IMR-90 (cell line): ENCODE measurements around the gene COL20A1. TPM values are rescaled to one million over a fixed set of nuclear protein-coding genes. Genes with fewer than 3 reads are reported as not detected.

Experiments used
- ATAC-seq: fragments of 200-7000 bp; cut with Tn5 transposase; 2 replicates; pipeline ENCODE4 v1.9.1; 2020; ENCODE audit warnings: low read depth, mild to moderate bottlenecking, moderate library complexity
- BruUV-seq: library from RNA; stranded (reverse); fragments of 400-500 nt; replicated peaks from 2 replicates; lab custom pipeline; 2021; lab: Mats Ljungman, UMichigan
- CTCF ChIA-PET: fragments of 300-600 bp; formaldehyde crosslinking; extraction: SDS; loops from one replicate; lab custom pipeline; 2021; ENCODE audit warnings: antibody characterized with exemption; lab: Yijun Ruan, JAX
- POLR2A ChIA-PET: fragments of 300-600 bp; sonication (Branson Sonifier 250); formaldehyde crosslinking; loops from one replicate; lab custom pipeline; 2022; ENCODE audit warnings: antibody characterized with exemption; ENCODE audit not compliant: unreplicated experiment; lab: Charles Lee
- DNase-seq: peaks from one replicate; pipeline ENCODE4 v3.0.0; 2013
- H2AFZ ChIP-seq: replicated peaks from 2 replicates; pipeline ENCODE3; 2013; ENCODE audit warnings: low read length, mild to moderate bottlenecking; ENCODE audit not compliant: poor library complexity
- H2AK5ac ChIP-seq: 2 replicates; pipeline ENCODE4 v1.6.1; 2013; ENCODE audit warnings: low read depth, low read length, inconsistent platforms
- H2AK9ac ChIP-seq: replicated peaks from 2 replicates; pipeline ENCODE3; 2013; ENCODE audit warnings: mild to moderate bottlenecking, low read depth, low read length, moderate library complexity; ENCODE audit not compliant: poor library complexity
- H2BK120ac ChIP-seq: 2 replicates; pipeline ENCODE4 v1.6.1; 2013; ENCODE audit warnings: low read depth, low read length, inconsistent platforms
- H2BK15ac ChIP-seq: 3 replicates; pipeline ENCODE4 v1.6.1; 2013; ENCODE audit warnings: low read depth, low read length, inconsistent platforms
- H2BK20ac ChIP-seq: 2 replicates; pipeline ENCODE4 v1.6.1; 2013; ENCODE audit warnings: low read depth, mild to moderate bottlenecking, inconsistent platforms, low read length, moderate library complexity
- H2BK5ac ChIP-seq: 2 replicates; pipeline ENCODE4 v1.6.1; 2013; ENCODE audit warnings: mild to moderate bottlenecking, low read depth, low read length, inconsistent platforms; ENCODE audit not compliant: poor library complexity, severe bottlenecking
- H3K14ac ChIP-seq: replicated peaks from 2 replicates; pipeline ENCODE4 v1.6.1; 2013; ENCODE audit warnings: low read depth, low read length, inconsistent platforms
- H3K18ac ChIP-seq: 2 replicates; pipeline ENCODE4 v1.6.1; 2013; ENCODE audit warnings: low read depth, low read length, control low read depth
- H3K23ac ChIP-seq: 2 replicates; pipeline ENCODE4 v1.6.1; 2013; ENCODE audit warnings: low read depth, low read length, inconsistent platforms
- H3K27ac ChIP-seq: 2 replicates; pipeline ENCODE4 v1.5.1; 2013; ENCODE audit warnings: mild to moderate bottlenecking, control low read depth, low read length; ENCODE audit not compliant: insufficient read depth
- H3K27me3 ChIP-seq: 2 replicates; pipeline ENCODE4 v1.6.1; 2013; ENCODE audit warnings: low read length; ENCODE audit not compliant: control insufficient read depth, insufficient read depth
- H3K36me3 ChIP-seq: 2 replicates; pipeline ENCODE4 v1.6.1; 2013; ENCODE audit warnings: low read length, mixed read lengths; ENCODE audit not compliant: control insufficient read depth, insufficient read depth
- H3K4ac ChIP-seq: 2 replicates; pipeline ENCODE4 v1.6.1; 2013; ENCODE audit warnings: low read depth, low read length, inconsistent platforms
- H3K4me1 ChIP-seq: 2 replicates; pipeline ENCODE4 v1.6.1; 2013; ENCODE audit warnings: low read length, mixed read lengths; ENCODE audit not compliant: control insufficient read depth, insufficient read depth
- H3K4me2 ChIP-seq: 2 replicates; pipeline ENCODE4 v1.6.1; 2013; ENCODE audit warnings: low read depth, mild to moderate bottlenecking, control low read depth, low read length, moderate library complexity
- H3K4me3 ChIP-seq: 2 replicates; pipeline ENCODE4 v1.5.1; 2013; ENCODE audit warnings: low read depth, mild to moderate bottlenecking, control low read depth, low read length, moderate library complexity; ENCODE audit not compliant: insufficient read depth
- H3K56ac ChIP-seq: 2 replicates; pipeline ENCODE4 v1.6.1; 2013; ENCODE audit warnings: low read length, inconsistent platforms; ENCODE audit not compliant: insufficient read depth; ENCODE audit errors: extremely low read depth
- H3K79me1 ChIP-seq, 2 experiments: 2 replicates each; pipeline ENCODE4 v1.6.1; 2013; ENCODE audit warnings: low read length in 2 of 2, inconsistent platforms in 1 of 2, low read depth in 1 of 2
- H3K9ac ChIP-seq: 2 replicates; pipeline ENCODE4 v1.6.1; 2013; ENCODE audit warnings: low read depth, low read length, control low read depth
- H3K9me1 ChIP-seq: 2 replicates; pipeline ENCODE4 v1.6.1; 2013; ENCODE audit warnings: low read length, inconsistent platforms; ENCODE audit not compliant: insufficient read depth
- H3K9me3 ChIP-seq: 2 replicates; pipeline ENCODE4 v1.6.1; 2013; ENCODE audit warnings: low read length; ENCODE audit not compliant: control insufficient read depth, insufficient read depth
- H4K20me1 ChIP-seq: 2 replicates; pipeline ENCODE4 v1.6.1; 2013; ENCODE audit warnings: low read length, inconsistent platforms; ENCODE audit not compliant: insufficient read depth
- H4K5ac ChIP-seq: 2 replicates; pipeline ENCODE4 v1.6.1; 2013; ENCODE audit warnings: mild to moderate bottlenecking, low read depth, low read length, control low read depth
- H4K8ac ChIP-seq, 2 experiments: 2 replicates each; pipeline ENCODE4 v1.6.1; 2013; ENCODE audit warnings: low read depth in 2 of 2, low read length in 2 of 2, control low read depth in 1 of 2, inconsistent platforms in 1 of 2
- H4K91ac ChIP-seq: 2 replicates; pipeline ENCODE4 v1.6.1; 2013; ENCODE audit warnings: low read depth, low read length, inconsistent platforms; ENCODE audit not compliant: insufficient read depth
- BHLHE40 ChIP-seq: fragments of 150-350 bp; IDR thresholded peaks from 2 replicates; pipeline ENCODE4 v1.6.1; 2016; ENCODE audit warnings: mild to moderate bottlenecking, low read depth, low read length
- CEBPB ChIP-seq: IDR thresholded peaks from 2 replicates; pipeline ENCODE4 v1.6.1; 2012; ENCODE audit warnings: low read depth, low read length, improper control_type of control experiment
- CHD1 ChIP-seq: IDR thresholded peaks from 2 replicates; pipeline ENCODE4 v1.6.1; 2012; ENCODE audit warnings: low read depth, low read length, improper control_type of control experiment
- FOS ChIP-seq: fragments of 150-350 bp; IDR thresholded peaks from 2 replicates; pipeline ENCODE4 v1.6.1; 2016; ENCODE audit warnings: low read depth, low read length
- MAFK ChIP-seq: IDR thresholded peaks from 2 replicates; pipeline ENCODE4 v1.6.1; 2012; ENCODE audit warnings: low read depth, low read length, improper control_type of control experiment
- NFE2L2 ChIP-seq: fragments of 150-350 bp; IDR thresholded peaks from 2 replicates; pipeline ENCODE4 v1.6.1; 2016; ENCODE audit warnings: low read depth, mild to moderate bottlenecking, low read length
- RAD21 ChIP-seq: IDR thresholded peaks from 2 replicates; pipeline ENCODE4 v1.6.1; 2012; ENCODE audit warnings: low read length, improper control_type of control experiment
- RCOR1 ChIP-seq: IDR thresholded peaks from 2 replicates; pipeline ENCODE4 v1.6.1; 2012; ENCODE audit warnings: mild to moderate bottlenecking, low read length, improper control_type of control experiment; ENCODE audit not compliant: insufficient replicate concordance
- RFX5 ChIP-seq: IDR thresholded peaks from 2 replicates; pipeline ENCODE4 v1.8.0; 2012; ENCODE audit warnings: low read depth, mild to moderate bottlenecking, low read length, moderate library complexity
- USF2 ChIP-seq: fragments of 150-350 bp; IDR thresholded peaks from 2 replicates; pipeline ENCODE4 v1.6.1; 2017; ENCODE audit warnings: mild to moderate bottlenecking, antibody characterized with exemption, low read length, low read depth
- WGBS, 2 experiments: methylation state at CpG; one replicate each; pipeline versions ENCODE4 v1.1.5 to v1.1.7; 2013; ENCODE audit warnings: missing lambda C conversion rate in 2 of 2; ENCODE audit not compliant: insufficient read length in 1 of 2; ENCODE audit errors: extremely low coverage in 2 of 2; 5-methylcytosine and 5-hydroxymethylcytosine counted together
- dilution Hi-C: fragments of 300-500 bp; cut with HindIII; formaldehyde crosslinking; loops from one replicate; pipeline ENCODE4 v1.14.3; 2018; ENCODE audit warnings: low sequenced_read_pairs; ENCODE audit not compliant: unreplicated experiment
- in situ Hi-C: fragments of 300-500 bp; cut with MboI; formaldehyde crosslinking; loops from 3 replicates; pipeline ENCODE4 v1.14.3; 2019; ENCODE audit warnings: low sequenced_read_pairs, inconsistent platforms, mixed read lengths
- intact Hi-C: fragments of 100-400 bp; cut with micrococcal nuclease; formaldehyde crosslinking; loops from 2 replicates; pipeline ENCODE4 v1.10.0; 2022
- polyA plus RNA-seq, 3 experiments: library from polyadenylated mRNA; depleted of rRNA; stranded (reverse); fragments of >200 nt; gene quantifications; 2 replicates each; pipeline ENCODE4 v1.2.3, GENCODE V29; 2012; ENCODE audit warnings: low replicate concordance in 1 of 3
- total RNA-seq: library from RNA; depleted of rRNA; stranded (reverse); fragments of >200 nt; gene quantifications from 2 replicates; pipeline ENCODE4 v1.2.3, GENCODE V29; 2012
- TF ChIP-seq, protein P1 (sequence below): conservative IDR thresholded peaks from 2 replicates; pipeline ENCODE4 v1.5.1; 2012; ENCODE audit warnings: mild to moderate bottlenecking, low read depth, low read length, improper control_type of control experiment

The COL20A1 gene
- total and polyA plus RNA-seq, 2 of the 4 experiments (the other 2 are of a cell fraction): not detected

DNA sequence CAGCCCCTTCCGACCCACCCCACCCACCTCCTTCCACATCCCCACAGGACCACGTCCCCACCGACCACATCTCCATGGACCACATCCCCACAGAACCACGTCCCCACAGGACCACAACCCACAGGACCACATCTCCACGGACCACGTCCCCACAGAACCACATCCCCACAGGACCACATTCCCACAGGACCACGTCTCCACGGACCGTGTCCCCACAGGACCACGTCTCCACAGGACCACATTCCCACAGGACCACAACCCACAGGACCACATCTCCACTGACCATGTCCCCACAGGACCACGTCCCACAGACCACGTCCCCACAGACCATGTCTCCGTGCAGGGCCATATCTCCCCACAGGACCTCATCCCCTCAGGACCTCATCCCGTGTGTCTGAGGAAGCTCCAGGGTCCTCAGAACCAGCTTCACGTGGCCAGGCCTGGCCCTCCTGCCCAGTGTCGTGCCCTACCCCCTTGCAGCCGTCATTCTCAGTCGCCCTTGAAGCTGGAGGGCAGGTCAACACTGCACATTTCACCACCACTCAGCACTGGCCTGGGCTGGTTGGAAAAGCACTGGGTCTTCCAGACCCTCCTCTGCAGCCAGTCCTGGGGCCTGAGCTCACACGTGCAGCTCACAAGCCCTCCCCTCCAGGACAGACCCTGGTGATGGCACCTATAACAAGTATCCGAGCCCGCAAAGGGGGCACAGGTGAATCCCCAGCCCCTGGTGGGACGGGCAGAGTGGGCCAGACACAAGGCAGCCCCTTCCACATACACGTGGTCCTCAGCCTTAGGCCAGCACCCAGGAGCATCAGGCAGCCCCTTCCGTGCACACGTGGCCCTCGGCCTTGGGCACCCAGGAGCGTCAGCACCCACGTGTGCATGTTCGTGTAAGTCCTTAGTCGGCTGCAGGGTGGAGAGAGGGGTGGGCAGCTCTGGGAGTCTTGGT is 64.2 kb downstream of the COL20A1 start (continued):
- TF ChIP-seq NFE2L2: no peak

GRCh38 chr20:63357921-63358905 is 65.2 kb downstream of the COL20A1 start:
- ChIA-PET CTCF (no interaction called here), POLR2A (no interaction called here)
- Histone ChIP-seq H3K56ac (no peak overlapping the region), H3K4me2 (no peak overlapping the region), H4K8ac (no peak overlapping the region), H3K9me3 (no peaks in the 10 kb centered on the region), H2AK9ac (no peak overlapping the region), H3K4me1 (no peaks in the 10 kb centered on the region), H3K4me3 (no peak overlapping the region), H3K79me1 (no peaks in the 10 kb centered on the region), H3K36me3 (no peaks in the 10 kb centered on the region), H3K4ac (no peak overlapping the region), H2AFZ (no peak overlapping the region), H2BK20ac (no peak overlapping the region), H2BK120ac (no peak overlapping the region), H2BK5ac (no peak overlapping the region), H3K14ac (no peak overlapping the region), H2AK5ac (no peak overlapping the region), H3K9ac (no peak overlapping the region), H3K18ac (no peak overlapping the region), H3K9me1 (no peaks in the 10 kb centered on the region), H4K20me1 (no peaks in the 10 kb centered on the region), H4K91ac (no peak overlapping the region), H3K27me3 (peaks cover 31% of the 10 kb centered on the region), H3K23ac (no peak overlapping the region), H3K27ac (no peak overlapping the region), H2BK15ac (no peak overlapping the region), H4K5ac (no peak overlapping the region)
- DNase-seq (no peak), ATAC-seq (no peak)
- 59% methylated on average over 10 of the region's 26 CpGs; no CpG with 5 or more reads in 1 of the 2 experiments for WGBS, 2 experiments
- in situ Hi-C loops: no loop called here
- intact Hi-C loops: no loop called here
- no TSS peak for BruUV-seq
- dilution Hi-C loops: no loop called here
- TF ChIP-seq USF2: no peak
- TF ChIP-seq RFX5: no peak
- TF ChIP-seq FOS: no peak
- no peak for TF ChIP-seq RAD21
- TF ChIP-seq MAFK: no peak
- TF ChIP-seq, protein P1, sequence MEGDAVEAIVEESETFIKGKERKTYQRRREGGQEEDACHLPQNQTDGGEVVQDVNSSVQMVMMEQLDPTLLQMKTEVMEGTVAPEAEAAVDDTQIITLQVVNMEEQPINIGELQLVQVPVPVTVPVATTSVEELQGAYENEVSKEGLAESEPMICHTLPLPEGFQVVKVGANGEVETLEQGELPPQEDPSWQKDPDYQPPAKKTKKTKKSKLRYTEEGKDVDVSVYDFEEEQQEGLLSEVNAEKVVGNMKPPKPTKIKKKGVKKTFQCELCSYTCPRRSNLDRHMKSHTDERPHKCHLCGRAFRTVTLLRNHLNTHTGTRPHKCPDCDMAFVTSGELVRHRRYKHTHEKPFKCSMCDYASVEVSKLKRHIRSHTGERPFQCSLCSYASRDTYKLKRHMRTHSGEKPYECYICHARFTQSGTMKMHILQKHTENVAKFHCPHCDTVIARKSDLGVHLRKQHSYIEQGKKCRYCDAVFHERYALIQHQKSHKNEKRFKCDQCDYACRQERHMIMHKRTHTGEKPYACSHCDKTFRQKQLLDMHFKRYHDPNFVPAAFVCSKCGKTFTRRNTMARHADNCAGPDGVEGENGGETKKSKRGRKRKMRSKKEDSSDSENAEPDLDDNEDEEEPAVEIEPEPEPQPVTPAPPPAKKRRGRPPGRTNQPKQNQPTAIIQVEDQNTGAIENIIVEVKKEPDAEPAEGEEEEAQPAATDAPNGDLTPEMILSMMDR: no peak
- TF ChIP-seq BHLHE40: no peak
- no peak for TF ChIP-seq NFE2L2
- no peak for TF ChIP-seq CHD1
- TF ChIP-seq RCOR1: no peak
- no peak for TF ChIP-seq CEBPB
